Activated CD8-positive, alpha-beta memory T cell treated with anti-CD3 and anti-CD28 coated beads for 4 hours (primary cell): ENCODE measurements around the gene TBC1D30.
"Not testable (repeated sequence)": the region's sequence is repeated elsewhere in the genome, so short reads cannot be mapped to it uniquely, and the experiment has no call there.

Experiments used
- DNase-seq, 2 donors: peaks; one replicate each; pipeline ENCODE4 v3.0.0-alpha.2; 2020; ENCODE audit warnings: low read depth in 2 of 2

The TBC1D30 gene

GRCh38 chr12:64806173-64806572 lies 18.3 kb upstream of the TBC1D30 start:
- DNase-seq: no peak

GRCh38 chr12:64806593-64807460 lies 17.6 kb upstream of the TBC1D30 start:
- no peak for DNase-seq

- DNase-seq: no peak
Observed at GRCh38 chr12:64808110-64808509, 16.3 kb upstream of the TBC1D30 start.

- no peak for DNase-seq
Observed at GRCh38 chr12:64810831-64811230, 13.6 kb upstream of the TBC1D30 start.

- no peak for DNase-seq
Observed at GRCh38 chr12:64813723-64814122, 10.7 kb upstream of the TBC1D30 start.

GRCh38 chr12:64814432-64814831 lies 10.0 kb upstream of the TBC1D30 start:
- no peak for DNase-seq

- no peak for DNase-seq
Observed at GRCh38 chr12:64819816-64820402, 4.5 kb upstream of the TBC1D30 start.

GRCh38 chr12:64820593-64820992 lies 3.9 kb upstream of the TBC1D30 start:
- no peak for DNase-seq

- no peak for DNase-seq
Observed at GRCh38 chr12:64821116-64821630, 3.3 kb upstream of the TBC1D30 start.

GRCh38 chr12:64824130-64824499 lies 332 bp upstream of the TBC1D30 start:
- no peak for DNase-seq

GRCh38 chr12:64825143-64826021 lies 935 bp downstream of the TBC1D30 start:
- DNase-seq: no peak

GRCh38 chr12:64826234-64826633 lies 1.8 kb downstream of the TBC1D30 start:
- DNase-seq: no peak

- no peak for DNase-seq
Observed at GRCh38 chr12:64828713-64829112, 4.3 kb downstream of the TBC1D30 start.

GRCh38 chr12:64833928-64834327 lies 9.5 kb downstream of the TBC1D30 start:
- no peak for DNase-seq

GRCh38 chr12:64835901-64836300 lies 11.5 kb downstream of the TBC1D30 start:
- no peak for DNase-seq

- DNase-seq: no peak
Observed at GRCh38 chr12:64836856-64837255, 12.4 kb downstream of the TBC1D30 start.

GRCh38 chr12:64837427-64837826 lies 13.0 kb downstream of the TBC1D30 start:
- no peak for DNase-seq

- DNase-seq: no peak
Observed at GRCh38 chr12:64840119-64840518, 15.7 kb downstream of the TBC1D30 start.

GRCh38 chr12:64840949-64841717 lies 16.7 kb downstream of the TBC1D30 start:
- no peak for DNase-seq

GRCh38 chr12:64848409-64848808 lies 24.0 kb downstream of the TBC1D30 start:
- DNase-seq: not testable (repeated sequence)

GRCh38 chr12:64858882-64859605 lies 34.6 kb downstream of the TBC1D30 start:
- no peak for DNase-seq
